ENCODE measurements around the gene NFATC2.

Gene NFATC2

DNA sequence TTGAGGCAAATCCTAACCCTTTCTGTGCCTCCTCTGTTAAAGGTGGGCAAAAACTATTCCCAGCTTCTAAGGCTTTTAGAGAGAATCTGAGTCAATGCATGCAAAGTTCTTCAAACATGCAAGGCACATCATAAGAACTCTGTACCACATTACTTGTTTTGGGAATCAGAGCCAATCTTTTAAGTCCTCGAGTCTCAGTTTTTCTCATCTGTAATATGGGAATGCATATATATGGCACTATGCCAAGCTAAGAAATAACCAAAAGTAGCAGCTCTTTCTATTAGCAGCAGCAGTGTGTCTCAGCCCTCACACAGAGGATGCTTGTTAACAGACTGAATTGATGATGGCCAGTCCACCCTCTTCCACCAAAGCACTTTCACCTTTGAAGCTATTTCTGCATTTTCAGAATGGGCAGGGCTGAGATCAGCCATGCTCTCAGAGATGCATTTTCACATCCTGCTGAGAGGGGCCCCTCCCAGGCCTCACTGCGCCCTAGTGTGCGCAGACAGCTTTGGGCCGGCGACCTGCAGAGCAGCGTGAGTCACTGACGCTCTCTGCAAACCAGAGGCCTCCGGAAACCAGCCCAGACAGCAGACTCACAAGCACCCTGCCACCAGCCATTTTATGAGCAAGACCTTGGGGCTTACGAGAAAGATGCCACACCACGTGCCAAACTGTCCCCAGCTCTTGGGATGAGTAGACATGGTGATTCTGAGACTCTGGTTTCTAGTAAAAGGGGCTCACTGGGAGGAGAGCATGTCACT is 138.0 kb downstream of the NFATC2 start:
- H3K27ac ChIP-seq (ENCODE audit: low read depth, low read length): no peak overlapping the region
- H3K36me3 ChIP-seq (ENCODE audit: insufficient read depth, low read length): peaks cover 5% of the 10 kb centered on the region
- H3K4me3 ChIP-seq (ENCODE audit: low read depth in 1 of 2, low read length in 2 of 2): no peak overlapping the region
- H3K27me3 ChIP-seq (ENCODE audit: control insufficient read depth in 1 of 2, insufficient read depth in 2 of 2, low read length in 2 of 2): no peaks in the 10 kb centered on the region
- no peaks in the 10 kb centered on the region for H3K4me1 ChIP-seq (ENCODE audit: insufficient read depth, low read length)
- H3K9me3 ChIP-seq (ENCODE audit: low read length): no peaks in the 10 kb centered on the region
- no peak overlapping the region for H3K9ac ChIP-seq (ENCODE audit: low read length)

DNA sequence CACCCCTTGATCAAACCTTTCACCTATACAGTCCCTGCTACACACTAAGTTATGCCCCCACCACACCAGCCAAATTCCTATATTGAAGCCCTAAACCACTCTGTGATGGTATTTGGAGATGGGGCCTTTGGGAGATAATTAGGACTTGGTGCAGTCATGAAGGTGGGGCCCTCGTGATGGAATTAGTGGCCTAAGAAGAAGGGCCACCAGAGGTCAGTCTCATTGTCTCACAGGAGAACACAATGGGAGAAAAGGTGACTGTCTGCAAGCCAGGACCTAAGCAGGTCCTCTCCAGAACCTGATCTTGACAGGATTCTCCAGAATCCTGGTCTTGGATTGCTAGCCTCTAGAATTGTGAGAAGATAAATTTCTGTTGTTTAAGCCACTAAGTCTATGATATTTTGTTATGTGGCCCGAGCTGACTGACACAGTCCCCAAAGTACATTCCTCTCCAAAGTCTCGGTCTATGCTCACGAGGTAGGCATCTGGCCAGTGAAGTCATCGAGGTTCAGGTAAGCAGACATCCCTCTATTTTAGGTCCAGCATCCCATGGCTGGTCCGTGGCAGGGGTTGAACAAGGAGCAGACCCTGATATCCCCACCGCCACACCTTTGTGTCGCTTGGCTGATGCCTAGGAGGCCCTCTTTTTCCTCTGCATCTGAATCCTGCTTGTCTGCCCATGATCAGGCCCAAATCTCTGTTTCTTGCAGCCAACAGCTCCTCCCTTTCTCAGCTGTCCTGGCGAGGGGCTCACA is 138.9 kb downstream of the NFATC2 start:
- Histone ChIP-seq H3K27ac (ENCODE audit: low read depth, low read length) (no peak overlapping the region), H3K27me3 (ENCODE audit: control insufficient read depth in 1 of 2, insufficient read depth in 2 of 2, low read length in 2 of 2) (no peaks in the 10 kb centered on the region)

DNA sequence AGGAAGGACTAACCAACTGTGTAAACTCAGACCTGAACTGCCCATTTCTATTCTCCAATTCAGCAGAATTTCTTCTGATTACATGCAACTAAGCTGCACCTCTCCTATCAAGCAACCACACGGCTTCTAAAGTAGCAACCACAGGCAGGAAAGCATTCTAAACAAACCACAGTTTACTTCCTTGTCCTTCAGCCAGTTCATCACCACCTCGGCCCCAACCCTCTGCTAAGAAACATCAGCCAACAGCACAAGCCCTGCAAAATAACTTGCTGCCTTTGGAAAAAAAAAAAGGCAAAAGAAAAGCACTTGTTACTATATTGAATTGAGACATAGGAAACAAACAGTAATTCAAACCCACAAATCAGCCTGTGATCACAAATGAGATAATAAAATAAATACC is 140.3 kb downstream of the NFATC2 start:
- Histone ChIP-seq H3K36me3 (ENCODE audit: insufficient read depth, low read length) (no peaks in the 10 kb centered on the region), H3K9me3 (ENCODE audit: low read length) (no peaks in the 10 kb centered on the region), H3K4me1 (ENCODE audit: insufficient read depth, low read length) (no peaks in the 10 kb centered on the region), H3K9ac (ENCODE audit: low read length) (no peak overlapping the region), H3K27me3 (ENCODE audit: control insufficient read depth in 1 of 2, insufficient read depth in 2 of 2, low read length in 2 of 2) (no peaks in the 10 kb centered on the region), H3K27ac (ENCODE audit: low read depth, low read length) (no peak overlapping the region), H3K4me3 (ENCODE audit: low read depth in 1 of 2, low read length in 2 of 2) (no peak overlapping the region)

More for the DNA sequence above, 138.9 kb downstream of the NFATC2 start:
- no peaks in the 10 kb centered on the region for H3K36me3 ChIP-seq (ENCODE audit: insufficient read depth, low read length)
- H3K9me3 ChIP-seq (ENCODE audit: low read length): no peaks in the 10 kb centered on the region
- H3K4me3 ChIP-seq (ENCODE audit: low read depth in 1 of 2, low read length in 2 of 2): no peak overlapping the region
- no peaks in the 10 kb centered on the region for H3K4me1 ChIP-seq (ENCODE audit: insufficient read depth, low read length)
- no peak overlapping the region for H3K9ac ChIP-seq (ENCODE audit: low read length)

DNA sequence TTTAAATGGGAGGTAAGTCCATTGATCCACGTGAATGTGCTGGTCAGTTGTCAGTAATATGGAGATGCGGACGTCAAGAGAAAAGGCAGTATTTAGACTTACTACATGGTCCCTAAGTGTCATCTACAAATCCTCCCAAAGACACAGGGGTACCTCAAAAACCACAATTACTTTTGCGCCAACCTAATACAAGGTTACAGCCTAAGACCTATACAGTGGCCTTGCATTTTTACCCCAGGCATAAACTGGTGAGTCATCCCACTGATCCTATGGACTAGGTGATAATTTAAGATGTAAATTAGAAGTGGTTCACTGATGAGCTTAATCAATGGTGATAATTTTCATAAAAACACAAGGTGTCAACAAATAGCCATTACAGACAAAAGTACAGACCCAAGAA is 141.0 kb downstream of the NFATC2 start:
- H3K27ac ChIP-seq (ENCODE audit: low read depth, low read length): no peak overlapping the region
- no peak overlapping the region for H3K4me3 ChIP-seq (ENCODE audit: low read depth in 1 of 2, low read length in 2 of 2)
- H3K9me3 ChIP-seq (ENCODE audit: low read length): no peaks in the 10 kb centered on the region
- no peak overlapping the region for H3K9ac ChIP-seq (ENCODE audit: low read length)
- H3K36me3 ChIP-seq (ENCODE audit: insufficient read depth, low read length): no peaks in the 10 kb centered on the region
- no peaks in the 10 kb centered on the region for H3K4me1 ChIP-seq (ENCODE audit: insufficient read depth, low read length)
- no peaks in the 10 kb centered on the region for H3K27me3 ChIP-seq (ENCODE audit: control insufficient read depth in 1 of 2, insufficient read depth in 2 of 2, low read length in 2 of 2)

DNA sequence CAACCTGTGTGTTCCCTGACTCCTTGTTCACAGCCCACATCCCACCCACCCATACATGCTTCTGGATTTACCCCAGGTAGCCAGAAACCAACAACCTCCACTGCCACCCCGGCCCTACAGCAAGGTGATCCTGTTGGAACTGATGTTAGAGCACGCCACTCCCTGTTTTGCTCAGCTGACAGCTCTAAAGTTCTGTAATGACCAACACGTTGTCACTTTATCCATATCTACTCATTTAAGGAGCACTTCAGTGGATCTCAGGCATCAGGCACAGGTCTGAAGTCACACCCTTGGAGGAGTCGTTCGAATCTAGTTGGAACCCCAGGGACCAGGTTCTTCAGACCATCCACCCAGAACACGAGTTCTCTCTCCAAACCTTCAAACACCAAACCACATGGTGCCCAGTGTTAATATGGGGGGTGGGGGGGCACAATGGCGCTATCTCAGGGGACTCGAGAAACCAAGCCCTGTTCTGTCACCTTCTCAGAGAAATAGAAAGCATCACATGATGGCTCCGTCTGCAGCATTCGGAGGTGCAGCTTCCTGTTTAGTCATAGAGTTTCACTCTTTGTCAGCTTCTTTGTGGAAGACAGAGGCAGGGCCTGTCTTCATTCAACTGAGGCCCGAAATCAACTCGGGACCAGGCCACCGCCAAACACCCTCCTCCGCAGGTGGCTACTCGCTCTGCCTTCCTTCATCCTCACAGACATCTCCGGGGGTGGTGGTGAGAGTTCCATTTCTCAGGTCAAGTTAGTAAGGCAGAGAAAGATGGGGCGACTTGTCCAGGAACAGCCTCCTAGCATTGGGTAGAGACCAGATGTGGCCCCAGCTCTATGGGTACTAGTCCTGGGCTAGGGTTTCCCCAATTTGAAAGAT is 142.2 kb downstream of the NFATC2 start:
- Histone ChIP-seq H3K27me3 (ENCODE audit: control insufficient read depth in 1 of 2, insufficient read depth in 2 of 2, low read length in 2 of 2) (no peaks in the 10 kb centered on the region), H3K9ac (ENCODE audit: low read length) (no peak overlapping the region), H3K27ac (ENCODE audit: low read depth, low read length) (no peak overlapping the region), H3K36me3 (ENCODE audit: insufficient read depth, low read length) (no peaks in the 10 kb centered on the region), H3K4me1 (ENCODE audit: insufficient read depth, low read length) (no peaks in the 10 kb centered on the region), H3K4me3 (ENCODE audit: low read depth in 1 of 2, low read length in 2 of 2) (no peak overlapping the region), H3K9me3 (ENCODE audit: low read length) (no peaks in the 10 kb centered on the region)

DNA sequence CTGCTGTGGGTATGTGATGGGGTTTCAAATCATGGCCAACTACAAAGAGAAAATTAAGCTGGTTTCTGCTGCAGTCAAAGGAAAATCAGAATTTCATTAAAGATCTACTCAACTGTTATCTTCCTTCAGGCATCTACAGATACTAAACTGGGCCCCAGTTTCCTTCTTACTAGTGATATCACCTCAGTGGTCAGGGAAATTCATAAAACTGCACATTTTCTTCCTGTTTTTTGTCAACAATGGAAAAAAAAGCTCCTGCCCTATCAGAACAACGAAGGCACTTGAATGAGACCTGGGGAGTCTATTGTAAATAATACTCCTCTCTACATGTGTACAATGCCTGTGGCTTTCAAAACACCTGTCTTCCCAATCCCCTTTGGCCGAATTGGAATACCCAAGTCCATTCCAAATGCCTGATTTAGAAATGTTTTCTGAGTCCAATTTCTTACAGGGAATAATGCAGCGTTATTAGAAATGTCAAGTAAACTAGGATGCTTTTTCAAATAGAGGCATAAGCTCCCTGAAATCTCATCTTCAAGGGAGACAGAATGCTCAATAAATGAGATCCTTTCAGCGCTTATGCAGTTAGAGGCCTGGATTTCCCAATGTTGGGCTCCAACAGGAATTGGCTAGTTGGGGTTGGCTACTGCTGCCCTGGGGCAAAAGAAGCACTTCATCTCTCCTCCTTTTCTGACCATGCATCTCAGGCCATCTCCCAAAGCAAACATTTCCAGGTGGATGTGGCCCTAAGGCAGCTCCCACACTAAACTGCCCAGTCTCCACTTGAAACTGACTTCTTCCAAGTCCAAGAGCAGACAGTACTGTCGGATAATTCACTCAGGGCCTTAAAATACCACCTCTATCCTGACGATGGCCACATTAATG is 143.3 kb downstream of the NFATC2 start:
- Histone ChIP-seq H3K27me3 (ENCODE audit: control insufficient read depth in 1 of 2, insufficient read depth in 2 of 2, low read length in 2 of 2) (no peaks in the 10 kb centered on the region), H3K4me1 (ENCODE audit: insufficient read depth, low read length) (no peaks in the 10 kb centered on the region), H3K9ac (ENCODE audit: low read length) (no peak overlapping the region), H3K4me3 (ENCODE audit: low read depth in 1 of 2, low read length in 2 of 2) (no peak overlapping the region), H3K27ac (ENCODE audit: low read depth, low read length) (no peak overlapping the region), H3K36me3 (ENCODE audit: insufficient read depth, low read length) (no peaks in the 10 kb centered on the region), H3K9me3 (ENCODE audit: low read length) (no peaks in the 10 kb centered on the region)

DNA sequence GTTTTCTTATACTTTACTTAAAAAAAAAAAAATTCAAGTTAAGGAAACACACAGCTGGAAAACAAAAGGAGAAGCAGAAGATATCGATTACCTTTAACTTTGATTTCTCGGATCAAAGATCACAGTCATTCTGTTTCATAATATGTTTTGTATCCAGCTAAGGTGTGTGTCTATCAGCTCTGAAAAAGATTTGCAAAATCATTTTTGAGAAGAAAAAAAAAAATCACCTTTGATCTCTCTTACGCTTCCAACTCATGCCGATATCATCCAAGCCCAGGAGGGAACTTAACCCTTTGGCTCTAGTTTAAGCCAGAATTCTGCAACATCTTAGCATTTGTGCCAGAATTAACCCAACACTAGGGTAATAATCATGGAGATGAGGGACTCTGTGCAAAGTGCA is 144.0 kb downstream of the NFATC2 start:
- H3K27me3 ChIP-seq (ENCODE audit: control insufficient read depth in 1 of 2, insufficient read depth in 2 of 2, low read length in 2 of 2): no peaks in the 10 kb centered on the region
- H3K9me3 ChIP-seq (ENCODE audit: low read length): no peaks in the 10 kb centered on the region
- no peak overlapping the region for H3K4me3 ChIP-seq (ENCODE audit: low read depth in 1 of 2, low read length in 2 of 2)
- H3K4me1 ChIP-seq (ENCODE audit: insufficient read depth, low read length): no peaks in the 10 kb centered on the region
- no peak overlapping the region for H3K27ac ChIP-seq (ENCODE audit: low read depth, low read length)
- no peak overlapping the region for H3K9ac ChIP-seq (ENCODE audit: low read length)
- no peaks in the 10 kb centered on the region for H3K36me3 ChIP-seq (ENCODE audit: insufficient read depth, low read length)

DNA sequence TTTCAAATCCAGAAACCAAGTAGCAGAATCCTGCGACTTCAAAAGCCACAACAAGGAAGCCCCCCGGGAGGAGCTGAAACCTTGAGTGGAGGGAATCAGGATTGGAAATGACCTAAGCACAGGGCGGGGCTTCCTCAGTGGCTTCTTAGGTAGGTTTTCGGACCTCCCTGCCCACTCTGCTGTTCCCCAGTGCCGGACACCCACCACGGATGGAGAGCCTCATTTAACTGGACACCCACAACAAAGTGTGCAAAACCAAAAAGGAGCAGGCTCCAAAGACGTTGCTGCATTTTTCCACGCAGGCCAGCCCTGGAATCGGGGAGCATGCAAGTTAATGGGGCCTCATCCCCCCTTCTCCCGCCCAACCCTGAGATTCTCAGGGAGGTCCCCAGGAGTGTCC is 144.4 kb downstream of the NFATC2 start:
- Histone ChIP-seq H3K27ac (ENCODE audit: low read depth, low read length) (no peak overlapping the region), H3K9ac (ENCODE audit: low read length) (no peak overlapping the region), H3K4me3 (ENCODE audit: low read depth in 1 of 2, low read length in 2 of 2) (no peak overlapping the region), H3K27me3 (ENCODE audit: control insufficient read depth in 1 of 2, insufficient read depth in 2 of 2, low read length in 2 of 2) (no peaks in the 10 kb centered on the region), H3K36me3 (ENCODE audit: insufficient read depth, low read length) (no peaks in the 10 kb centered on the region), H3K9me3 (ENCODE audit: low read length) (no peaks in the 10 kb centered on the region), H3K4me1 (ENCODE audit: insufficient read depth, low read length) (no peaks in the 10 kb centered on the region)

DNA sequence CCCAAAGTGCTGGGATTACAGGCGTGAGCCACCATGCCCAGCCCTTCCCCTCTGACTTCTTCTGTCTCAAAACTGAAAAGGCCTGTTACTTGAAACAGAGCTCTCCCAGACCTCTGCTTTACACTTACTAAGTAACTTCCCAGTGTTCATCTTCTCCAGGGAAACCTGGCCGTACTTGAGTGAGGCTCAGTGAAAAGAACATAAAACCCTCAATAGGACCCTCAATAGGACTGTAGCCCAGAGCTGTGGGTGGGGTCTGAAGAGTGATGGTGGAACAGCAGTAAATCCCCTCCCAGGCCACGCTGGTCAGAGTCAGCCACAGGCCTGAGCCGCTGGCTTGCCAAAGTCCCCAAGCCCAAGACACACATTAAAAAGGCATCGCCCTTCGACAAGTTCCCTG is 145.4 kb downstream of the NFATC2 start:
- Histone ChIP-seq H3K4me3 (ENCODE audit: low read depth in 1 of 2, low read length in 2 of 2) (no peak overlapping the region), H3K27ac (ENCODE audit: low read depth, low read length) (no peak overlapping the region), H3K9me3 (ENCODE audit: low read length) (no peaks in the 10 kb centered on the region)

DNA sequence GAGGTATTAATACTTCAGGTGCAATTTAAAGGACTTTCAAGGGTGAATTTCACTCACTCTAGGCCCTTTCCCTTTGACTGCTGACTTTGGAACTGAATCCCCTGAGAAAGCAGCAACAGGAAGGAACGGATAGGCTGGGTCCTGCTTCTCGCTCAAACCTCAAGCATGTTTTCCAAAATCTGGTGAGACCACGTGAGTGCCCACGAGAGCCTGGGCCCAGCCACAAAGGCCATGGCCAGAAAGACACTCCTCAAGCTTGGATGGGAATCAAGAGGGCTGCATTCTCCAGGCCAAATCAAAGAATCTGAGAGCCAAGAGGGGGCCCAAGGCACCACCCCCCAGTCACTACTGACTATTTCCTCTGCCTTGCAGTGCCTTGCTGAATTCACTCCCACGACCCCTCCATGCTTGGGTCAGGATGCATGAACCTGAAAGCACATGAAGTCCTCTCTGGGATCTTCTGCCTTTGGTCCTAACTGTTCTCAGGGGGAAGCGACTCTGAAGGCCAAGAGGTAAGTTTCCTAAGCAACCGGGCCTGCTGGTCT is 146.1 kb downstream of the NFATC2 start:
- Histone ChIP-seq H3K4me1 (ENCODE audit: insufficient read depth, low read length) (no peaks in the 10 kb centered on the region), H3K27ac (ENCODE audit: low read depth, low read length) (no peak overlapping the region), H3K27me3 (ENCODE audit: control insufficient read depth in 1 of 2, insufficient read depth in 2 of 2, low read length in 2 of 2) (no peaks in the 10 kb centered on the region), H3K9ac (ENCODE audit: low read length) (no peak overlapping the region), H3K9me3 (ENCODE audit: low read length) (no peaks in the 10 kb centered on the region), H3K36me3 (ENCODE audit: insufficient read depth, low read length) (peaks cover 4% of the 10 kb centered on the region), H3K4me3 (ENCODE audit: low read depth in 1 of 2, low read length in 2 of 2) (no peak overlapping the region)

More for the DNA sequence above, 145.4 kb downstream of the NFATC2 start:
- Histone ChIP-seq H3K27me3 (ENCODE audit: control insufficient read depth in 1 of 2, insufficient read depth in 2 of 2, low read length in 2 of 2) (no peaks in the 10 kb centered on the region), H3K36me3 (ENCODE audit: insufficient read depth, low read length) (peaks cover 4% of the 10 kb centered on the region), H3K9ac (ENCODE audit: low read length) (no peak overlapping the region), H3K4me1 (ENCODE audit: insufficient read depth, low read length) (no peaks in the 10 kb centered on the region)

All from muscle layer of colon (tissue), 2 donors.